Middle frontal gyrus (tissue), 1 donor: ENCODE measurements around the gene SERPIND1.
A peak's percentile ranks its signal among the peaks of the same experiment; 100 is the strongest.
"Not testable (repeated sequence)": the region's sequence is repeated elsewhere in the genome, so short reads cannot be mapped to it uniquely, and the experiment has no call there.

Experiments used
- DNase-seq: peaks from one replicate; pipeline ENCODE4 v3.0.0-alpha.2; 2015; ENCODE audit warnings: low spot score; ENCODE audit errors: extremely low spot score

SERPIND1 gene

DNA sequence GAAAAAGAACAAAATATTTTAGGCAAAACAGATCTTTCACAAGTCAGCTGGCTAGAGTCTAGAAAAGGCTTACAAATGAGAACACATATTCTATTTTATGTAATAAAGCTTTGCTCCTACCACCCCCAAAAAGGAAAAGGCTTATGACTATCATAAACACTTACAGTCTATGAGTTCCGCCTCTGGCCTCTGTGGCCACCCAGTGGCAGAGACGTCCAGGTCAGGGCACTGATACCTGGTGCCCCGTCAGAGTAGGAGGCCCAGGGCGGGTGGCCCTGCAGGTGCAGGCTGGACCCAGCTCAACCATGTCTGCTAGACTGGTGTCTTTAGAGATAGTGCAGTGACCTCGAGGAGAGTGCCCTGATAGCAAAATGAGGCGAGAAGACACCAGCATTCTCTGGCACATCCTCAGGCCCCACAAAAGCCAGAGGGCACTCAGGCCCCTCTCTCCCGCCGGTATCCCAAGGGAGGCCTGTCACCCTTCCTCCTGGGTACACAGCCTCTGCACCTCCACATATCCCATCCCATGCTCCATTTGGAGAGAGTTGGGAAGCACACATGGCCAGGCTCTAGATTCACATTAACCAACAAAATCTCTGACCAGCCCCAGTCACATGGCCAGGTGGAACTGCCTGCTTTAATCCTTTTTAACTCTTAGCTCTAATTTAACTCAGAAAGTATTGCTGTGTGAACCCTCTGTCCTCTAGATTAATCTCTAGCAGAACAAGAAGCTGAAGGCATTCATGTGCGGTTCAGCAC lies 27.3 kb upstream of the SERPIND1 start:
- no peak for DNase-seq

DNA sequence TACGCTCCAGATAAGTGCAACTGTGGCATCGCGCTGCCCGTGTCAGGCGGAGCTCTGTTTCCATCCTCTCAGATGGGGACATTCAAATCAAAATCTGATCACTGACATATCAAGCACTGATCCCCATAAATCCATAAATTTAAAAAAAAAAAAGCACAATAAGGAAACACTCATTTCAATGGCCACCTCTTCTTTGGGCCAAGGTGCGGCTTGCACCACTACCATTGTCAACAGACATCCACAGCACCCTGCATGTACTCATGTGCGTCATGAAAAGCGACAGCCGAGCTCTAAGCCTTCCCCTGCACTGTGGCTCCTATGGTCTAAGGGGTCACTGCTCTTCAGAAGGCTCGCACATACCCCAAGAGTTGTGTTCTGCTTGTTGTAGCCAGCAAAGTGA lies 26.7 kb upstream of the SERPIND1 start:
- DNase-seq, result no peak

DNA sequence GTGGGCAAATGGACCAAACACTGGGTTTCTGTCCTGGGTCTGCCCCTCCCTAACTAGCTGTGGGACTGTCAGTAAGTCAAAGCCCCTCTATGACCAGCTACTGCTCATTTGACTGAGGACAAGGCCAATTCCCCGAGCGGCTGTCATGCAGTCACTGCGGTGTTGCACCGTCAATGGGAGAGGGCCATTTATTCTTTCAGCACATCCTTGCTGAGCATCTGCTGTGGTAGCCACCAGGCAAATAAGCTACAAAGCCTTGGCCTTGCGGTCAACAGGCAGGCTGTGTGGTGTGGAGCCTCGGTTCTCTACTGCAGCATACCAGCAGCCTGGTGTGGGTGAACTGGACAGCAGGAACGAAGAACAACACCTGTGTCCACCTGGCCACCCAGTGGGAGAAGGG lies 25.8 kb upstream of the SERPIND1 start:
- no peak for DNase-seq

DNA sequence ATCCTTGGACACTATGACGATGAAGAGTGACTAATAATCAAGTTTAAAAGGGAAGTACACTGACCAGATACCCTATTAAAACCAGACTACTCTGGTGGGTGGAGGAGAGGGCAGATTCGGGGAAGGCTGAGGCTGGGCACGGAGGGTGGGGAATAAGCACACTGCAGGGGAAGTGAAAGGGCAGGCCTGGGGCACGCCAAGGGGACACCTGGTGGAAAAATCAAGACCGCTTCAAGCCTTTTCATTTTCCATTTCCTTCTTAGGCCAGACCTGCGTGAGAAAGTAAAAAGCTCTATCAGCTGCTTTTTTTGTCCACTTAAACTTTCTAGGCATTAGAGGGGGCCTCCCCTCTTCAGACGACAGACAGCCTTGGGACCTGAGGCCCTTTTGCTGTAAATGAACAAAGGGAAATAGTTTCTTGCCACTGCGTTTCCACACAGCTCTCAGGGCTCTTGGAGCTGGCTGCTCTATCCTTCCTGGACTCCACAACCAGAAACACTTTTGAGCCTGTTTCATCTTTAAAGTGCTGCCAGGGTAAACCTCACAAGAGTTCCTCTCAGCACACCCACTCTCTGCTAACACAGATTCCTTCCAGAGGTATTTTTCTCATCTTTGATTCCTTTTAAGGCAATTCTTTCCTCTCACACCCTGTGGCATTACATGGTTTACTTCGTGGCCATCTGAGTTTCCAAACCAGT lies 25.0 kb upstream of the SERPIND1 start:
- peak; percentile 53 for DNase-seq

DNA sequence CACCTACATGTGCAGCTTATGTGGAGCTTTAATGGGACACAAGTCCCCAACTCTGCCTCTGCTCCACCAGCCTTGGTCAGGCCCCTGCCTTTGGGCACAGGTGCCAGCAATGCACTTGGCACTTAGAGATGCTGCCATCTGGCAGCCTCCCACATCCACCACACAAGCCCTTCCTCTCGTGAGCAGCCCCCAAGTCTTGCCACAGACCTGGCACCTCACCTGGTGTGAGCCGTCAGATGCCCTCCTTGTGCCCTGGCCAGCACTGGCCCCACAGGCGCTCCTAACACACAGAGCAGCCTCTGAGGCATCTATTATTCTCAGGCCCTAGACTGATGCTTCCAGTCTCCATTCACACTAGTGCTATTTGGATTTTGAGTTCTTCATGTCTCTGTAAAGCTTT lies 24.5 kb upstream of the SERPIND1 start:
- DNase-seq, result no peak

DNA sequence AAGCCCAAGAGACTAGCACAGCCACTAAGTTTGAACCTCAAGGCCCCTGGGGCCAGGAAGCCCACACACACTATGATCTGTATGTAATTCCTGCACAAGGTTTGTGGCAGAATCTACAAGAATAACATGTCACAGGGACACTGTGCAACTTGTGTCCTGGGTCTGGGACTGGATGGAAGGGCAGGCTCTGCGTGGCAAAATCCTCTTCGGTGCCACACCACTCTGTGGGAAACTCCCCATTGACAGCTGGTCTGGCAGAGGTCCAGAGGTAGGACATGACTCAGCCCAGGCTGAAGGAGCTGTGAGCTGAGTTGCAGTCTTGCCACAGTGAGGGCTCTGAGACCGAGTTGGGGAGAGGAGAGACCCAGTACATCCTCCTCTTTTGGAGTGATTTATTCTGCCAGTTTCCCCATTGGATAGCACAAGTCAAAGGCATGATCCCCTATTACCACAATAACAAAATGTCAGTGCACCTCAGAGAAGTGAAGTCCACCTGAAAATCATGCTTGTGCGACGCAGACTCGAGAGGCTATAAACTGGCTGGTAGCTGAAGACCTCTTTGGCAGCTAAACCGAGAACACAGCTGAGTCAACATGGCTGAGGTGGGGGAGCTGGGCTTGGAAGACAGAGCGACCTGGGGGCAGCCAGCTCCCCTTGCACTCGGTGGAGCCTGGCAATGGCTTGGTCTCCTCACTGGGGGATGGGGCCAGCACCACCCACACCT lies 23.3 kb upstream of the SERPIND1 start:
- DNase-seq, result no peak

DNA sequence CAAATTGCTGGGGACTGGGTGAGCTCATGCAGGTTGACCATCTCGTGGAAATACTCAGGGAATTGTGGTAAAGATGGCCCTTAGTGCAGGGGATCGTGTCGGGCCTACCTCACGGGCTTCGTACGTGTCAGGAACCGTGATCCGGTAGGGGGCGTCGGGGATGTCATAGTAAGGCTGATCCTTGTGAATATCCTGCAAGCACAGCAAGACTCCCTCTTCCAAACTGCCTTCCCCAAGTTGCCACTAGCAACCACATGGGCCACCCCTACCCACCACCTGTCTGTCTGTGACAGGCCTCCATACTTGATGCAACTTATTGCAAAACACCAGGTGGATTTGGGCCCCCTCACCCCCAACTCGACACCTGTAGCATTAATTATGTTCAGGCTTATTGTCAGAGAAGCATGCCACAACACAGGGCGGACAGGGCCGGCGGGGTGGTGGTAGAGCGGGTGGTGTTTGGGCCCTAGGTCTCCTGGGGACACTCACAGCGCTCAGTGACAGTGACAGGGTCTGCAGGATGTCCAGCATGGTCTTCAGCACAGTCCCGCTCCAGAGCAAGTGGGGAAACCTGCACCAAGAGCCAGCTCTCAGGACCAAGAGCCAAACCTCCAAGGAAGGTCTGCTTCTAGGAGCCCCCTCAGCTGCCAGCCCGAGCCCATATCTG lies 22.6 kb upstream of the SERPIND1 start:
- no peak for DNase-seq

DNA sequence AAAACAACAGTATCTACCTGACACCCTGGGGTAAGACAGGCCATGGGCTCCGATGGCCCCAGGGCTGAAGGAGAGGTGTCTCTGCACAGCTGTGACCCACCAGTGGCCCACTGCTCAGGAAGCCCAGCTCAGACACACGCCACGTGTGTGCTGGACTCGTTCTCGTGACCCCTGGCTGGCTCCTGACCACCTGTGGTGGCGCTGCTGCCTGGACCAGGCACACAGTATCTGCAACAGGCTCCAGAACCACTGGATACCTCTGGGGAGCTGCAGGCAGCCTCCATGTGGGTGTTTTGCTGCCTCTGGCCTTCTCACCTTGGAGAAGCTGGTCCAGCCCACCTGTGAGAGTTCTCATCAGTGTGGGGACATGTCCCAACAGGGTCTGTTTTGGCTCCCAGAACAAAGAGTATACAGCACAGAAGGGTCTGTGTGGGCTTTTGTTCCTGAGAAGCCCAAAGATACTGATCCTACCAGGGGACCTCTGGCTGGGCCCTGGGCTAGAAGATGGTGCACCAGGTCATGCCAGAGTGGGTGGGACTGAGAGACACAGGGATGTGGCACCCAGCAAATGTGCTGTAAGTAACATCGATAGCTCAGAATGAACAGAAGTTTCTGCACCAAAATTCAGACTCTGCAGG lies 21.7 kb upstream of the SERPIND1 start:
- DNase-seq, result no peak

DNA sequence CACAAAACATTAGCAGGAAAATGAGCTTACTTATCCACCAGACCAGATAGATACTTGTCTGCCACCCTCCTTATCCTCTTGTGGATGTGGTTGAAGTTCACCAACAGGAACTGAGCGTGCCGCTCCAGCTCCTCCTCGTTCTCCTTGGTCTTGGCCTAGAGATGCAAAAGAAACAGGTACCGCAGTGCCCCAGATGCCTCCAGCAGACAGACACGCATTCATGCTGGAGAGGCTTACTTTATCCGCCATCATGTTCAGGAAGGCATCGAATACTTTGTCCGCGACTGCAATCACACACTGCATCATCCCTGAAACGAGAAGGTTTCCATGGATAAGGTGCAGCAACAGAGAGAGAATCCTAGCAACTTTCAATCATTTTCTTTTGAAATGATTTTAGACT lies 21.0 kb upstream of the SERPIND1 start:
- DNase-seq, result no peak

DNA sequence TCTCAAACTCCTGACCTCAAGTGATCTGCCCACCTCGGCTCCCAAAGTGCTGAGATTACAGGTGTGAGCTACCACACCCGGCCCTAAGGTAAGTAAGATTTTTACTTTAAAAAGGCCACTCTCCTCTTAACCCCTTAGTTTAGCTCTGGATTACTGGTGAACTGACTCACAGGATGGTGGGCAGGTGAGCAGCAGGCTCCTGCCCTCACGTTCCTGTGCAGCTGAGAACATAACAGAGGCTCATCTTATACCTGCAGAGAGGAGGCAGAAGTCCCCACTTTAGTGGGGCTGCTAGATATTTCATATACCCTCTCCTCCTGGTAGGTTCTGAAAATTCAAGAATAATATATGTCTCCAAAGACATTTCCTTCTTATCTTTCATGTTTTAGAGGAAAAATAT lies 17.1 kb upstream of the SERPIND1 start:
- DNase-seq, result no peak

DNA sequence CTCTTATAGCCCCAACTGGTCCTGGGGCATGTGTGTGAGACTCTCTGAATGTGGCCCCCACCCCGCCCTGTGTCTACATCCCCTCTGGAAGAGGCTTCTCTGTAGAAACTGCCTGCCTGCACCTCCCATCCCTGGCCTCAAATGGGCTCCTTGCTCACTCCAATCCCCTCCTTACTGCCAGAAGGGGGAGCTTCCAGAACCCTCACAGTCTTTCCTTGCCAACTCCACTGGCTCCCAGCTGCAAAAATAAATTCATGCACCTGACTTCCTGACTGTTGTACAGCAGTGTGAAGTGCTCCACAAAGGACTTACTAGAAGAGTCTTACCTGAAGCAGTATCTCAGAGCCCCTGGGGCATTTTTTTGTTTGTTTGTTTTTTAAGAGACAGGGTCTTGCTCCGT lies 15.2 kb upstream of the SERPIND1 start:
- DNase-seq, result no peak

DNA sequence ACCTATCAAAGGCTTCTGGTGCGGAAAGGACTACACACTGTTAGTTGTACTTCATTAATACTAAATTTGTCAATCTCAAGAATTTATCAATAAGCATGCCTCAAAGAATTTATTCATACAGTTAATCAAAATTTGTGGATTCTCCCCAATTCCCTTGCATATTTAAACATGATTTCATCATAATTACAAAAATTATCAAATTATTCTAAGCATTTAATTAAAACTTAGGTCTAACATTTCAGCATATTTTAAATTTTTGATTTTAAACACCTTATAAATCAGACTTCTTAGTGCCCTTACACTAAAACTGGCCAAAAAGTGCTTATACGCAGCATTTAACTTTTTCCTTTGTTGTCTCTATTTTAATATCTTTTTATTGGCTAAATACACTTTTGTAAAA lies 13.8 kb upstream of the SERPIND1 start:
- DNase-seq, result no peak

DNA sequence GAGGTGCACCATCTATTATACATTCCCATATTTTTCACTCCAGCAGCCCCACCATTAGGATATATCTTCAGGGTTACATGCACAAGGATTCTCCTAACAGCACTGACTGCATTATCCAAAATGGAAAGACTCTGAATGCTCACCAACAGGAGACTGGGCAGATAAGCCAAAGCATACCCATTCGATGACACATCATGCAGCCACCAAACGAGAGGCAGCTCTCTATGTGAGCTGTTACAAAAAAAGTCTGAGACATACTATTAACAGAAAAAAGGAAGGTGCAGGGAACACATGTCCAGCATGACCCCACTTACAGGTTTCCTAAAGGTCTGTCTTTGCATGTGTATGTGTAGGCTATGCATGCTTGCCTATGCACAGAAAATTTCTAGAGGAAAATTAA lies 12.4 kb upstream of the SERPIND1 start:
- DNase-seq, result no peak

DNA sequence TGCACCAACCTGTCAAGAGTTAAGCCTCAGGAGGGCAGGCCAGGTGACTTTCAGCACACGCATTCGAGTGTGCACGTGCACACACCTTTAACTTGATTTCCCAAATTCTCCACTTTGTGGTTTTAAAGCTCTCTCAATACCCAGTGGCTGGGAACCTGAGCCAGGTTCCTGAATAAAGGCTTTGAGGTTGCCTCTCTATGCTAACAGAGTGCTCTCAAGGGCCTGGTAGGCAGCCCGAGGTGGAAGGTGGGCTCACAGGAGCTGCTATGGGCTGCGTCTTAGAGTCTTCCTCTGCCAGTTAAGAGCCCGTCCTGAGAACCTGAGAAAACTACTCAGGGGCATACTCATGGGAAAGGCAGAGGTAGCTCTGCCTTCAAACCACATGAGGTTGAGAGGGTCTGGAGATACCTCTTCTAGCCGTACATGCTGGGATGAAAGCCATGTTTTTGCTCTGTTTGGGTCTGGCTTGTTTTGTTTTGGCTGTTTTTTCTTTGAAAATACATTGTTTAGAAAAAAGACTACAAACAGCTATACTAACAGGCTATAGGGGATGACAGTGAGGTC lies 11.6 kb upstream of the SERPIND1 start:
- no peak for DNase-seq

DNA sequence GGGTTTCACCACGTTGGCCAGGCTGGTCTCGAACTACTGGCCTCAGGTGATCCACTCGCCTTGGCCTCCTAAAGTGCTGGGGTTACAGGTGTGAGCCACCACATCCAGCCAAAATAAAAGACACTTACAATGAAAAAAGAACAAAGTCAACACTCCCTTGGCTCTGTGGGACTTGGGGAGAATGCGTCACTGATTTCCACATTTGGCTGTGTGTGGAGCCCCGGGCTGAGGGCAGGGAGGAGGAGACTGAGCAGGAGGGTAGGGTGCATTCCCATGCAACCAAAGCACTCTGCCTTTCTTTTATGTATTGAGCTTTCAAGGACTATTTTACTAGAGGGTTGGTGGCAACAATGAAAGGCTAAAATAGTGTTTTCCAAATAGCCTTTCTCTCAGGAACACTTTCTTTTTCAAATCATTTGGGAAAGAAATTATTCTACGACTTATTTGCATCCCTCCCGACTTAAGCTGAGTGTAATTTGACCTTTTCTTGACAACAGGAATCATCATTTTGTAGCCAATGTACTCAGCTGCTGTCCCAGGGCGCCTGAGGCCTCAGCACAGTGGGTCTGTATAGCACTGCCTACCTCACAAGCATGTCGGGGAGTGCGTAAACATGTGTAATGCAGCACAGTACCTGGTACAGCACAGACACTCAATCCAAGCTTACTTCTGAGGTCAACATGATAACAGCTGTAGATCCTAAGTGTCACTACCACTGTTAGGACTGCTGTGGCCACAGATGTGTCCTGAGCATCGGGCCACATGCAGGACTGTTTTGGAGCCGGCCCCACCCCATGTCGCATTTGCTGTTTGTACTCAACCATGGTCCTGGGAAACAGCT lies 10.1 kb upstream of the SERPIND1 start:
- no peak for DNase-seq

DNA sequence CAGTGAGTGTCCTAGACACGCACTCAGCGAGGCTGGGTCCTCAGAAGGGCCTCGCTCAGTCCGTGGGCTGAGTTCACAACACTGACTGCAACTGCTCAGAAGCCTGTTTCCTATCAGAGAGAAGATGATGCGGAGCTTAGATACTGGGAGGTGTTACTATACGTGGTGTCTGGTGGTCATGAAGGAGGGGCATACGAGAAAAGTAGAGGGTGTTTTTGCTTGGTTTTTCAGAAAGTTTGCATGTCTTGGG lies 9.5 kb upstream of the SERPIND1 start:
- DNase-seq, result no peak

DNA sequence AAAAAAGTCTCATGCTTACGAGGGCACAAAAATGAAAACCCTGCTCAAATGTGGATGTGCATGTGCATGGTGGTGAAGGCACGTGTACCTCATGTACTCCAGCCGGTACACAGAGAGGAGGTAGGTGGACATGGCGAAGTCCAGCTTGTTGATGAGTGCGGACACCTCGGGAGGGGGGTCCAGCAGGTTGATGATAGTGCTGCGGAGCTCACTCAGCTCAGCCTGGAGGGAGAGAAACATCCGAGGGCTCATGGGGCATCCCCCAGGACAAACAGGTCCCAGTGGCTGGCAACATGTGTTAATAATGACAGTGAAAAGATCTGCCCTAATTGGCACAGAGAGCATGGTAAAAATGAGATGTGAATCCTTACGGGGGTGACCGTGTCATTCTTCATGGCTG lies 9.2 kb upstream of the SERPIND1 start:
- DNase-seq, result no peak

DNA sequence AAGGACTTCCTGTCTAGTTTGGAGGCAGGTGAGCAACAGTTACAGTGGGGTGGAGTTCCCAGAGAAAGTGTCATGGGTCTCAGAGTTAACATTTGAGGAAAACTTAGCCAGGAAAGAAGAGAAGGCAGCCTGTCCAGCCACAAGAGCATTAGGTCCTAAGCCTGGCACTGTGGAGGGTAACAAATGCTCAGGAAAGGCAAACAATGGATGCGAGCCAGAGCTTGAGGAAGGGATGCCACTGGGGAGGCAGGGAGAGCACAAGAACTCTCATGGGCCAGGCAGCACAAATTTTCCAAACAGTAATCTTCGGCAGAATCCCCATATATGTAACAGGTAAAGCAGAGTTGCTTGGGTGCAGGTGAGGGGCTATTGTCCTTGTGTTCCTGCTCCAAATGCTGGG lies 8.0 kb upstream of the SERPIND1 start:
- DNase-seq, result no peak

DNA sequence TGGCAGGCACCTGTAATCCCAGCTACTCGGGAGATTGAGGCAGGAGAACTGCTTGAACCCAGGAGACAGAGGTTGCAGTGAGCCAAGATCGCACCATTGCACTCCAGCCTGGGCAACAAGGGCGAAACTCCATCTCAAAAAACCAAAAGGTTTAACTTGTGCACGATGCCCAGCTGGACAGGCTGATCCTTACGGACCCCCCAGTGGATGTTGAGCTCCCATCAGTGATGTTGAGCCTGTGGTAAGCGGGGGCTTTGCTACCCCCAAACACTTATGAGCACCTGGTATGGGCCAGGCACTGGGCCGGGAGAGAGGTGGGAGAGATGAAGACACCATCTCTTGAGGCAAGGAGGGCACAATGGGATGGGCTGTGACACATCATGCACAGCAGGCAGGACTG lies 7.4 kb upstream of the SERPIND1 start:
- no peak for DNase-seq

DNA sequence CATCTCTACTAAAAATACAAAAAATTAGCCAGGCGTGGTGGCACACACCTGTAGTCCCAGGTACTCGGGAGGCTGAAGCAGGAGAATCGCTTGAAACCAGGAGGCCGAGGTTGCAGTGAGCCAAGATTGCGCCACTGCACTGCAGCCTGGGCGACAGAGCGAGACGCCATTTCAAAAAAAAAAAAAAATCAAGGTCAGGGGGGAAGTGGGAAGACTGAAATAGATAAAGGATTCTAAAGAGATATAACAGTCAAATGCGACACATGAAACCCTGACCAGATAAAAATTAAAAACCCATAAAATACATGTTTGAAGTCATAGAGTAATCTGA lies 4.5 kb upstream of the SERPIND1 start:
- not testable (repeated sequence) for DNase-seq
